WTC11 (cell line): ENCODE results near the gene PLSCR4. TPM values are rescaled to one million over a fixed set of nuclear protein-coding genes. Genes with fewer than 3 reads are reported as not detected.

ENCODE experiments used
- ATAC-seq: fragments of 200-7000 bp; cut with Tn5 transposase; 2 replicates; pipeline ENCODE4 v1.10.0; 2021; ENCODE audit warnings: mild to moderate bottlenecking, moderate library complexity
- CTCF ChIA-PET: fragments of 300-600 bp; sonication (Branson Sonifier 250); formaldehyde crosslinking; loops from one replicate; lab custom pipeline; 2021; ENCODE audit warnings: antibody characterized with exemption; lab: Charles Lee
- POLR2A ChIA-PET: fragments of 350-600 bp; sonication (Branson Sonifier 250); formaldehyde crosslinking; loops from one replicate; lab custom pipeline; 2021; ENCODE audit warnings: antibody characterized with exemption; lab: Charles Lee
- DNase-seq: peaks from one replicate; pipeline ENCODE4 v3.0.0; 2021; ENCODE audit warnings: low spot score
- H3K27ac Mint-ChIP-seq: 2 replicates; pipeline ENCODE4 v1.8.0; 2021; ENCODE audit warnings: mixed read lengths
- H3K27me3 Mint-ChIP-seq: 2 replicates; pipeline ENCODE4 v1.8.0; 2021; ENCODE audit warnings: low read depth, mild to moderate bottlenecking, moderate library complexity, mixed read lengths
- H3K36me3 Mint-ChIP-seq: 2 replicates; pipeline ENCODE4 v1.8.0; 2021; ENCODE audit warnings: mixed read lengths
- H3K4me1 Mint-ChIP-seq: 2 replicates; pipeline ENCODE4 v1.8.0; 2022; ENCODE audit warnings: mixed read lengths
- H3K4me3 Mint-ChIP-seq: 2 replicates; pipeline ENCODE4 v1.8.0; 2021; ENCODE audit warnings: mild to moderate bottlenecking, moderate library complexity, mixed read lengths
- H3K9me3 Mint-ChIP-seq: 2 replicates; pipeline ENCODE4 v1.8.0; 2021; ENCODE audit warnings: mixed read lengths
- AFF4 ChIP-seq: sonication (generic); formaldehyde crosslinking; IDR thresholded peaks from 2 replicates; pipeline ENCODE4 v1.8.1; 2023; ENCODE audit warnings: mild to moderate bottlenecking, missing genetic modification reagents, borderline replicate concordance
- MXD4 ChIP-seq: fragments of 250-450 bp; sonication (Bioruptor Pico); IDR thresholded peaks from 2 replicates; pipeline ENCODE4 v1.8.0; 2021; ENCODE audit warnings: mild to moderate bottlenecking, moderate library complexity, borderline replicate concordance
- NR1H2 ChIP-seq: sonication (generic); formaldehyde crosslinking; IDR thresholded peaks from 2 replicates; pipeline ENCODE4 v1.9.0; 2021; ENCODE audit warnings: mild to moderate bottlenecking, moderate library complexity, missing genetic modification reagents
- NR3C1 ChIP-seq: sonication (generic); formaldehyde crosslinking; conservative IDR thresholded peaks from 2 replicates; pipeline ENCODE4 v1.8.1; 2023; ENCODE audit warnings: low read depth, mild to moderate bottlenecking, missing genetic modification reagents
- SP1 ChIP-seq: sonication (generic); formaldehyde crosslinking; conservative IDR thresholded peaks from 2 replicates; pipeline ENCODE4 v1.8.1; 2022; ENCODE audit warnings: missing genetic modification reagents
- TP53 ChIP-seq: sonication (generic); formaldehyde crosslinking; IDR thresholded peaks from 2 replicates; pipeline ENCODE4 v1.8.1; 2023; ENCODE audit warnings: mild to moderate bottlenecking, missing genetic modification reagents
- ZNF416 ChIP-seq: fragments of 250-450 bp; sonication (Bioruptor Pico); IDR thresholded peaks from 2 replicates; pipeline ENCODE4 v1.9.0; 2021; ENCODE audit warnings: mild to moderate bottlenecking, inconsistent platforms
- total RNA-seq: library from RNA; stranded (reverse); gene quantifications from 3 replicates; pipeline ENCODE4 v1.2.3, GENCODE V29; 2021
- TF ChIP-seq, protein P1 (sequence below): sonication (generic); formaldehyde crosslinking; IDR thresholded peaks from 2 replicates; pipeline ENCODE4 v1.8.1; 2022; ENCODE audit warnings: missing genetic modification reagents, borderline replicate concordance
- TF ChIP-seq, protein P2 (sequence below): sonication (generic); formaldehyde crosslinking; IDR thresholded peaks from 2 replicates; pipeline ENCODE4 v1.8.1; 2022; ENCODE audit warnings: mild to moderate bottlenecking, moderate library complexity, missing genetic modification reagents
- TF ChIP-seq, protein P3 (sequence below): sonication (generic); formaldehyde crosslinking; IDR thresholded peaks from 2 replicates; pipeline ENCODE4 v1.8.0; 2023; ENCODE audit warnings: missing genetic modification reagents
- TF ChIP-seq, protein P4 (sequence below): fragments of 200-600 bp; IDR thresholded peaks from 2 replicates; pipeline ENCODE4 v1.8.0; 2022; ENCODE audit warnings: antibody characterized with exemption

The PLSCR4 gene
- total RNA-seq, 1 experiment from 2014 or later = 3.5 TPM

GRCh38 chr3:146221276-146221675 is 29.6 kb downstream of the PLSCR4 start:
- Mint-ChIP-seq H3K27ac (no peak overlapping the region), H3K4me1 (peaks cover 14% of the 10 kb centered on the region), H3K27me3 (no peaks in the 10 kb centered on the region), H3K9me3 (peaks cover 3% of the 10 kb centered on the region; the same call in 1 of the 2 replicates), H3K4me3 (no peak overlapping the region), H3K36me3 (peaks cover 10% of the 10 kb centered on the region)
- TF ChIP-seq NR3C1 (no peak), AFF4 (CRISPR knock-in tag) (no peak), NR1H2 (CRISPR knock-in tag) (no peak), SP1 (CRISPR knock-in tag) (no peak), MXD4 (CRISPR knock-in tag) (no peak), ZNF416 (CRISPR knock-in tag) (no peak)
- TF ChIP-seq, protein P1, sequence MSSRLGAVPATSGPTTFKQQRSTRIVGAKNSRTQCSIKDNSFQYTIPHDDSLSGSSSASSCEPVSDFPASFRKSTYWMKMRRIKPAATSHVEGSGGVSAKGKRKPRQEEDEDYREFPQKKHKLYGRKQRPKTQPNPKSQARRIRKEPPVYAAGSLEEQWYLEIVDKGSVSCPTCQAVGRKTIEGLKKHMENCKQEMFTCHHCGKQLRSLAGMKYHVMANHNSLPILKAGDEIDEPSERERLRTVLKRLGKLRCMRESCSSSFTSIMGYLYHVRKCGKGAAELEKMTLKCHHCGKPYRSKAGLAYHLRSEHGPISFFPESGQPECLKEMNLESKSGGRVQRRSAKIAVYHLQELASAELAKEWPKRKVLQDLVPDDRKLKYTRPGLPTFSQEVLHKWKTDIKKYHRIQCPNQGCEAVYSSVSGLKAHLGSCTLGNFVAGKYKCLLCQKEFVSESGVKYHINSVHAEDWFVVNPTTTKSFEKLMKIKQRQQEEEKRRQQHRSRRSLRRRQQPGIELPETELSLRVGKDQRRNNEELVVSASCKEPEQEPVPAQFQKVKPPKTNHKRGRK (CRISPR knock-in tag) = no peak
- TF ChIP-seq, protein P2, sequence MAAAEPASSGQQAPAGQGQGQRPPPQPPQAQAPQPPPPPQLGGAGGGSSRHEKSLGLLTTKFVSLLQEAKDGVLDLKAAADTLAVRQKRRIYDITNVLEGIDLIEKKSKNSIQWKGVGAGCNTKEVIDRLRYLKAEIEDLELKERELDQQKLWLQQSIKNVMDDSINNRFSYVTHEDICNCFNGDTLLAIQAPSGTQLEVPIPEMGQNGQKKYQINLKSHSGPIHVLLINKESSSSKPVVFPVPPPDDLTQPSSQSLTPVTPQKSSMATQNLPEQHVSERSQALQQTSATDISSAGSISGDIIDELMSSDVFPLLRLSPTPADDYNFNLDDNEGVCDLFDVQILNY (CRISPR knock-in tag) = no peak
- TF ChIP-seq, protein P3, sequence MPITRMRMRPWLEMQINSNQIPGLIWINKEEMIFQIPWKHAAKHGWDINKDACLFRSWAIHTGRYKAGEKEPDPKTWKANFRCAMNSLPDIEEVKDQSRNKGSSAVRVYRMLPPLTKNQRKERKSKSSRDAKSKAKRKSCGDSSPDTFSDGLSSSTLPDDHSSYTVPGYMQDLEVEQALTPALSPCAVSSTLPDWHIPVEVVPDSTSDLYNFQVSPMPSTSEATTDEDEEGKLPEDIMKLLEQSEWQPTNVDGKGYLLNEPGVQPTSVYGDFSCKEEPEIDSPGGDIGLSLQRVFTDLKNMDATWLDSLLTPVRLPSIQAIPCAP (CRISPR knock-in tag) = no peak
- CTCF ChIA-PET = no interaction called here
- POLR2A ChIA-PET = no interaction called here
- DNase-seq (no peak), ATAC-seq (no peak)

DNA sequence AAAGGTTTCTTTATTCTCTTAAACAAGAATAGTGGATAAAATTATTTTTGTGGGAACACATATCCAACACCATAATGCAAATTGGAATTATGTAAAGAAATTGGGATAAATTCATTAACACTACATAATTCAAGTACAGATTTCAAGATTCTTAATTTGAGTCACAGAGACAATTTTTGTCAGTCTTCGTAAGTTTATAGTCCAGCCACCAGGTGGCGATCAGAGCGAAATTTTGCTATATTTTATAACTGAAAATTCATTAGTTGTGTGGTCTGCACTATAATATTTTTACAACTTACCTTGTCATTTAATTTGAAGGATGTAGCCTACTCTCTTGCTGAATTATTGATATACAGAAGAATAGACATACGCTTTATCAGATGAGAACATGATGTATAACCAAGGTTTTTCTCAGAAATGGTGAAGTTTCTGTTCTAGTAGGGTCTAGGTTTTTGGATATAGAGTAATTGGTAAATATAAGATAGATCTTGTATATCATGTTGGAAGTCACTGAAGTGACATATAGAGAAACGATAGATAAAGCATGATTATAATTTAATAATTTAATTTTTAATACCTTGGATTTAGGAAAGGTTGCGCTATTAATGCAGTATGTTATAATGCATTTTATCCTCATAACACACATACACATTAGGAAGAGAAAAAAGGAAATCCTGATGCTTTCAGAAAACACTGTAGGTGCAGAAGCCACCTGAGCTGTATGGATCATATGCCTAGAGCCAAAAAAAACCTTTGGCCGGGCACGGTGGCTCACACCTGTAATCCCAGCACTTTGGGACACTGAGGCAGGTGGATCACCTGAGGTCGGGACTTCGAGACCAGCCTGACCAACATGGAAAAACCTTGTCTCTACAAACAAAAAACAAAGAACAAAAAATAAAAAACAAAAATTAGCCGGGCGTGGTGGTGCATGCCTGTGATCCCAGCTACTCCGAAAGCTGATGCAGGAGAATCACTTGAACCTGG is 31.7 kb downstream of the PLSCR4 start:
- POLR2A ChIA-PET = no interaction called here
- Mint-ChIP-seq H3K9me3 (no peaks in the 10 kb centered on the region), H3K4me1 (peaks cover 14% of the 10 kb centered on the region), H3K27ac (no peak overlapping the region), H3K4me3 (no peak overlapping the region)
- CTCF ChIA-PET = interaction anchor here (1.0 to 1.1 kb wide), 2 partner anchors 108 to 358 kb away, joined by 4 to 8 read pairs; no protein-coding TSS in a partner anchor
- ATAC-seq (no peak), DNase-seq (no peak)
- TF ChIP-seq TP53 (CRISPR knock-in tag) = no peak
- TF ChIP-seq, protein P4, sequence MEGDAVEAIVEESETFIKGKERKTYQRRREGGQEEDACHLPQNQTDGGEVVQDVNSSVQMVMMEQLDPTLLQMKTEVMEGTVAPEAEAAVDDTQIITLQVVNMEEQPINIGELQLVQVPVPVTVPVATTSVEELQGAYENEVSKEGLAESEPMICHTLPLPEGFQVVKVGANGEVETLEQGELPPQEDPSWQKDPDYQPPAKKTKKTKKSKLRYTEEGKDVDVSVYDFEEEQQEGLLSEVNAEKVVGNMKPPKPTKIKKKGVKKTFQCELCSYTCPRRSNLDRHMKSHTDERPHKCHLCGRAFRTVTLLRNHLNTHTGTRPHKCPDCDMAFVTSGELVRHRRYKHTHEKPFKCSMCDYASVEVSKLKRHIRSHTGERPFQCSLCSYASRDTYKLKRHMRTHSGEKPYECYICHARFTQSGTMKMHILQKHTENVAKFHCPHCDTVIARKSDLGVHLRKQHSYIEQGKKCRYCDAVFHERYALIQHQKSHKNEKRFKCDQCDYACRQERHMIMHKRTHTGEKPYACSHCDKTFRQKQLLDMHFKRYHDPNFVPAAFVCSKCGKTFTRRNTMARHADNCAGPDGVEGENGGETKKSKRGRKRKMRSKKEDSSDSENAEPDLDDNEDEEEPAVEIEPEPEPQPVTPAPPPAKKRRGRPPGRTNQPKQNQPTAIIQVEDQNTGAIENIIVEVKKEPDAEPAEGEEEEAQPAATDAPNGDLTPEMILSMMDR = peak; percentile 59
- TF ChIP-seq, all 79 proteins: peak for 1
- H3K36me3 Mint-ChIP-seq = peaks cover 2% of the 10 kb centered on the region; the same call in 1 of the 2 replicates
- no peaks in the 10 kb centered on the region for H3K27me3 Mint-ChIP-seq
